MM.1S (cell line): ENCODE results near the gene WIZ.

Experiments used
- DNase-seq: peaks from one replicate; pipeline ENCODE4 v3.0.0-alpha.2; 2015
- H2AFZ ChIP-seq: fragments of 300-600 bp; sonication (generic); 2 replicates; pipeline ENCODE4 v1.6.0; 2016; ENCODE audit warnings: antibody characterized with exemption, low read length
- H3F3A ChIP-seq: fragments of 300-600 bp; sonication (generic); 2 replicates; pipeline ENCODE4 v1.6.1; 2016; ENCODE audit warnings: mild to moderate bottlenecking, antibody characterized with exemption, low read length, moderate library complexity, mixed read lengths; ENCODE audit not compliant: insufficient read depth
- H3K27ac ChIP-seq: fragments of 300-600 bp; sonication (generic); 2 replicates; pipeline ENCODE4 v1.5.1; 2016; ENCODE audit warnings: mild to moderate bottlenecking, low read length
- H3K27me3 ChIP-seq: fragments of 300-600 bp; sonication (generic); replicated peaks from 2 replicates; pipeline ENCODE4 v1.6.0; 2016; ENCODE audit warnings: low read length; ENCODE audit not compliant: insufficient read depth
- H3K36me3 ChIP-seq: fragments of 300-600 bp; sonication (generic); replicated peaks from 2 replicates; pipeline ENCODE4 v1.6.1; 2016; ENCODE audit warnings: mild to moderate bottlenecking, low read length, mixed read lengths; ENCODE audit not compliant: insufficient read depth
- H3K4me1 ChIP-seq: fragments of 300-600 bp; sonication (generic); 2 replicates; pipeline ENCODE4 v1.6.1; 2016; ENCODE audit warnings: low read length, mixed read lengths
- H3K4me2 ChIP-seq: fragments of 300-600 bp; sonication (generic); 2 replicates; pipeline ENCODE4 v1.6.0; 2016; ENCODE audit warnings: low read depth, low read length
- H3K4me3 ChIP-seq: fragments of 300-600 bp; sonication (generic); 2 replicates; pipeline ENCODE4 v1.5.1; 2016; ENCODE audit warnings: low read length, mixed read lengths
- H3K79me2 ChIP-seq: fragments of 300-600 bp; sonication (generic); 2 replicates; pipeline ENCODE4 v1.6.1; 2016; ENCODE audit warnings: mixed run types, low read length, mixed read lengths
- H3K9ac ChIP-seq: fragments of 300-600 bp; sonication (generic); 2 replicates; pipeline ENCODE4 v1.6.1; 2016; ENCODE audit warnings: low read length, mixed read lengths
- H3K9me2 ChIP-seq: fragments of 300-600 bp; sonication (generic); replicated peaks from 2 replicates; pipeline ENCODE4 v1.6.1; 2016; ENCODE audit warnings: mild to moderate bottlenecking, low read length, mixed read lengths; ENCODE audit not compliant: insufficient read depth
- H3K9me3 ChIP-seq: fragments of 300-600 bp; sonication (generic); replicated peaks from 2 replicates; pipeline ENCODE4 v1.6.1; 2016; ENCODE audit warnings: mild to moderate bottlenecking, low read length, mixed read lengths; ENCODE audit not compliant: insufficient read depth
- H4K20me1 ChIP-seq: fragments of 300-600 bp; sonication (generic); 2 replicates; pipeline ENCODE4 v1.6.1; 2016; ENCODE audit warnings: mild to moderate bottlenecking, low read length, moderate library complexity, mixed read lengths; ENCODE audit not compliant: insufficient read depth
- CTCF ChIP-seq: fragments of 300-600 bp; sonication (generic); IDR thresholded peaks from 2 replicates; pipeline ENCODE4 v1.5.1; 2016; ENCODE audit warnings: antibody characterized with exemption, low read length, mixed read lengths
- EZH2 ChIP-seq: fragments of 300-600 bp; sonication (generic); optimal IDR thresholded peaks from 2 replicates; pipeline ENCODE3; 2017; ENCODE audit warnings: low read depth, mild to moderate bottlenecking, antibody characterized with exemption, low read length, mixed read lengths
- EZH2phosphoT487 ChIP-seq: fragments of 300-600 bp; sonication (generic); IDR thresholded peaks from 2 replicates; pipeline ENCODE4 v1.6.1; 2018; ENCODE audit warnings: antibody characterized with exemption, low read length

WIZ gene

GRCh38 chr19:15445227-15445605 lies 4.5 kb downstream of the WIZ start:
- no peak overlapping the region for H3K9ac ChIP-seq
- peaks cover 3% of the 10 kb centered on the region for H3F3A ChIP-seq
- H3K9me3 ChIP-seq: no peaks in the 10 kb centered on the region
- no peak overlapping the region for H2AFZ ChIP-seq
- peaks cover 8% of the 10 kb centered on the region for H3K27me3 ChIP-seq
- H3K9me2 ChIP-seq: no peaks in the 10 kb centered on the region
- no peak for DNase-seq
- TF ChIP-seq EZH2: no peak
- no peak overlapping the region for H3K4me3 ChIP-seq
- H3K4me1 ChIP-seq: no peaks in the 10 kb centered on the region
- H3K36me3 ChIP-seq: no peaks in the 10 kb centered on the region
- no peaks in the 10 kb centered on the region for H4K20me1 ChIP-seq
- no peaks in the 10 kb centered on the region for H3K79me2 ChIP-seq
- H3K4me2 ChIP-seq: no peak overlapping the region
- H3K27ac ChIP-seq: no peak overlapping the region

- Histone ChIP-seq H3K9me3 (no peaks in the 10 kb centered on the region), H3K4me3 (no peak overlapping the region), H4K20me1 (no peaks in the 10 kb centered on the region), H2AFZ (no peak overlapping the region), H3K79me2 (no peaks in the 10 kb centered on the region), H3K36me3 (no peaks in the 10 kb centered on the region), H3K27ac (no peak overlapping the region), H3F3A (no peaks in the 10 kb centered on the region), H3K4me2 (no peak overlapping the region), H3K9me2 (no peaks in the 10 kb centered on the region), H3K9ac (no peak overlapping the region), H3K27me3 (peaks cover 13% of the 10 kb centered on the region), H3K4me1 (no peaks in the 10 kb centered on the region)
- no peak for TF ChIP-seq EZH2
- no peak for DNase-seq
Observed at GRCh38 chr19:15444505-15445226, 5.1 kb downstream of the WIZ start.

- Histone ChIP-seq H3F3A (no peaks in the 10 kb centered on the region), H3K4me3 (no peak overlapping the region), H3K9me2 (no peaks in the 10 kb centered on the region), H3K4me1 (no peaks in the 10 kb centered on the region), H4K20me1 (no peaks in the 10 kb centered on the region), H3K9me3 (no peaks in the 10 kb centered on the region), H3K4me2 (no peak overlapping the region), H3K27ac (no peak overlapping the region), H2AFZ (no peak overlapping the region), H3K9ac (no peak overlapping the region), H3K36me3 (no peaks in the 10 kb centered on the region), H3K79me2 (no peaks in the 10 kb centered on the region), H3K27me3 (peaks cover 21% of the 10 kb centered on the region)
- no peak for TF ChIP-seq EZH2
- TF ChIP-seq EZH2phosphoT487: no peak
- DNase-seq: no peak
Observed at GRCh38 chr19:15443838-15444237, 5.9 kb downstream of the WIZ start.

- Histone ChIP-seq H3K9me2 (no peaks in the 10 kb centered on the region), H3K9me3 (no peaks in the 10 kb centered on the region), H3K36me3 (no peaks in the 10 kb centered on the region), H2AFZ (no peak overlapping the region), H3K27me3 (peaks cover 21% of the 10 kb centered on the region), H3K4me2 (no peak overlapping the region), H3K27ac (no peak overlapping the region), H3K9ac (no peak overlapping the region), H3K4me1 (no peaks in the 10 kb centered on the region), H3K4me3 (no peak overlapping the region), H3F3A (no peaks in the 10 kb centered on the region), H4K20me1 (no peaks in the 10 kb centered on the region), H3K79me2 (no peaks in the 10 kb centered on the region)
- DNase-seq: no peak
- TF ChIP-seq EZH2 (no peak), CTCF (no peak), EZH2phosphoT487 (no peak)
Observed at GRCh38 chr19:15443325-15443724, 6.4 kb downstream of the WIZ start.
